Measurements from ENCODE around the gene KRTAP10-2. TPM values are rescaled to one million over a fixed set of nuclear protein-coding genes. Genes with fewer than 3 reads are reported as not detected.

KRTAP10-2 gene
- total RNA-seq, 4 donors from 2014 or later: not detected

DNA sequence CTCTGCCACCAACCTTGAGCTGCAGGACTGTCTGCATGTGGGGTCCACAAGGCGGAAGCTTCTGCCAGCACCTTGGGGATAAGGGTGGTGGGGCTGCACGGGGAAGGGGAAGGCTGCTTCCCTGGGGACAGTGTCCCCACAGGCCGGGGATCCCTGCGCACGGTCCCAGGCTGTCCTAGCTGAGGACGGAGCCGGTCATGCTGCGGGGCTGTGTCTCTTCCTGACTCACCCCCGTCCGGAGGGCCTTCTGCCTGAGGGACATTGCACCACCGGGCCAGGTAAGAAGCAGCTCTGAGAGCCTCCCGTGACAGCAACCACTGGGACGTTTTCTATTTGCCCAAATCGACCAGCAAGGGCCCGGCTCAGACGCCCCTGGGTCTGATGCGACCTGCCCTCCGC lies 41.2 kb downstream of the KRTAP10-2 start:
- H3K27me3 ChIP-seq: peaks cover 0 to 69% (median 0%) of the 10 kb centered on the region in 4 donors
- no peak overlapping the region for H3K27ac ChIP-seq (replicated peaks in 1 of 4)
- H3K4me1 ChIP-seq: peaks cover 7 to 10% (median 8%) of the 10 kb centered on the region in 4 donors
- no peak overlapping the region for H3K4me3 ChIP-seq
- WGBS: 69% methylated on average over 17 of the region's 18 CpGs
- H3K36me3 ChIP-seq: no peaks in the 10 kb centered on the region
- no peak for TF ChIP-seq POLR2AphosphoS5 (IDR thresholded peaks at IDR 0.05)
- no peak for TF ChIP-seq EP300 (IDR thresholded peaks at IDR 0.05)
- no peak for TF ChIP-seq POLR2A (IDR thresholded peaks at IDR 0.05; ENCODE audit: low read depth)
- TF ChIP-seq CTCF (IDR thresholded peaks at IDR 0.05): no peak
- intact Hi-C loops (cut with DNase I): loop anchor here (2.0 kb wide), 1 partner anchor 283 kb away; no protein-coding TSS in a partner anchor
- DNase-seq (ENCODE audit: extremely low spot score): no peak
- no peaks in the 10 kb centered on the region for H3K9me3 ChIP-seq

DNA sequence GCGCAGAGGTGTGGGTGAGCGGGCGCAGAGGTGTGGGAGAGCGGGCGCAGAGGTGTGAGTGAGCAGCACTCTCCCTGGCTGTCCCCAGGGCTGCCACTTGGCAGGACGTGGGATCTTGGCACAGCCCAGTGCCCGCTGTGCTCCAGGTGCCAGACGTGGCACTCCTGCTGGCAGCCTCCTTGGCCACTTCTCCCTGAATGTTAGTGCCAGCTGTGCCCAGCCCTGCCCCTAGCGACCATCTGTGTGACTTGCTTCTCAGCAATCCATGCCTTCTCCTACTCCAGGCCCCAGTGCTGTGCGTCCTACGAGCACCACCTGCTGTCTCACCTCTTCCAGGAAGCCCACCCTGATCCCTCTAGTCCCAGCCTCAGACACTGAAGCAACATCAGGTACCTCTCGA lies 41.8 kb downstream of the KRTAP10-2 start:
- Histone ChIP-seq H3K4me1 (peaks cover 7 to 10% (median 8%) of the 10 kb centered on the region in 4 donors), H3K9me3 (no peaks in the 10 kb centered on the region), H3K36me3 (no peaks in the 10 kb centered on the region), H3K27ac (replicated peaks in 1 of 4) (no peak overlapping the region), H3K4me3 (no peak overlapping the region), H3K27me3 (peaks cover 0 to 69% (median 0%) of the 10 kb centered on the region in 4 donors)
- WGBS: 79% methylated on average over 12 of the region's 12 CpGs
- TF ChIP-seq CTCF (IDR thresholded peaks at IDR 0.05) (no peak), EP300 (IDR thresholded peaks at IDR 0.05) (no peak), POLR2A (IDR thresholded peaks at IDR 0.05; ENCODE audit: low read depth) (no peak), POLR2AphosphoS5 (IDR thresholded peaks at IDR 0.05) (no peak)
- intact Hi-C loops (cut with DNase I): no loop called here
- DNase-seq (ENCODE audit: extremely low spot score): no peak

- Histone ChIP-seq H3K27ac (replicated peaks in 1 of 4) (no peak overlapping the region), H3K36me3 (no peaks in the 10 kb centered on the region), H3K9me3 (no peaks in the 10 kb centered on the region), H3K4me3 (no peak overlapping the region), H3K4me1 (peaks cover 7 to 10% (median 8%) of the 10 kb centered on the region in 4 donors), H3K27me3 (peaks cover 0 to 70% (median 0%) of the 10 kb centered on the region in 4 donors)
- no peak for DNase-seq (ENCODE audit: extremely low spot score)
- intact Hi-C loops (cut with DNase I): no loop called here
- TF ChIP-seq EP300 (IDR thresholded peaks at IDR 0.05) (no peak), CTCF (IDR thresholded peaks at IDR 0.05) (no peak), POLR2AphosphoS5 (IDR thresholded peaks at IDR 0.05) (no peak), POLR2A (IDR thresholded peaks at IDR 0.05; ENCODE audit: low read depth) (no peak)
- 82% methylated on average over 18 of the region's 30 CpGs for WGBS
Observed at GRCh38 chr21:44508711-44509445, 42.4 kb downstream of the KRTAP10-2 start.

DNA sequence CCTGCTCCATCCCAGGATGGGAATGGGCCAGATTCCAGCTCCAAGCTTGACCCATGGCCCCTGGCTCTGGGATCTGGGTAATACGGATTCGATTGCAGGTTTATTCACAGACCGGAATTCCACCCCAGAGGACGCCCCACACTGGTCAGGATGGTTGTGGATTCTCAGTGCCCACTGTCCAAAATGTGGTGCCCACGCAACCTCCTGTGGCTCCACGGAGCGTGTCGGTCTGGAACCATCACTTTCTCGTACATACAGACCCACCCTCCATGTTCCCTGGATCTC lies 42.9 kb downstream of the KRTAP10-2 start:
- Histone ChIP-seq H3K27me3 (peaks cover 0 to 75% (median 0%) of the 10 kb centered on the region in 4 donors), H3K36me3 (no peaks in the 10 kb centered on the region), H3K4me3 (no peak overlapping the region), H3K4me1 (peaks cover 7 to 10% (median 8%) of the 10 kb centered on the region in 4 donors), H3K9me3 (no peaks in the 10 kb centered on the region), H3K27ac (replicated peaks in 1 of 4) (no peak overlapping the region)
- TF ChIP-seq CTCF (IDR thresholded peaks at IDR 0.05): no peak
- TF ChIP-seq POLR2A (IDR thresholded peaks at IDR 0.05; ENCODE audit: low read depth): no peak
- TF ChIP-seq POLR2AphosphoS5 (IDR thresholded peaks at IDR 0.05): no peak
- no peak for TF ChIP-seq EP300 (IDR thresholded peaks at IDR 0.05)
- intact Hi-C loops (cut with DNase I): no loop called here
- no peak for DNase-seq (ENCODE audit: extremely low spot score)
- 67% methylated on average over 5 of the region's 9 CpGs for WGBS

All from esophagus muscularis mucosa (tissue), 4 donors.